Cardiac muscle cell (in vitro differentiated cells and primary cell): ENCODE measurements around the gene TRIM69. TPM values are rescaled to one million over a fixed set of nuclear protein-coding genes. Genes with fewer than 3 reads are reported as not detected.
"Not testable (repeated sequence)": the region's sequence is repeated elsewhere in the genome, so short reads cannot be mapped to it uniquely, and the experiment has no call there.

ENCODE experiments used
- DNase-seq, 2 donors: peaks; one replicate each; pipeline versions ENCODE4 v3.0.0 to v3.0.0-alpha.2; 2010 to 2017; ENCODE audit warnings: low read depth in 1 of 2, low spot score in 1 of 2
- H3K27ac ChIP-seq: fragments of 200-600 bp; sonication (generic); 2 replicates; pipeline ENCODE4 v1.5.1; 2016
- H3K27me3 ChIP-seq: fragments of 200-600 bp; sonication (generic); 2 replicates; pipeline ENCODE4 v1.6.0; 2016; ENCODE audit warnings: control low read depth
- H3K36me3 ChIP-seq: fragments of 200-600 bp; sonication (generic); 2 replicates; pipeline ENCODE4 v1.5.1; 2016; ENCODE audit warnings: control low read depth
- H3K4me1 ChIP-seq: fragments of 200-600 bp; sonication (generic); 2 replicates; pipeline ENCODE4 v1.8.1; 2017; ENCODE audit warnings: low read depth, mild to moderate bottlenecking, mixed run types
- H3K4me3 ChIP-seq: fragments of 200-600 bp; sonication (generic); 2 replicates; pipeline ENCODE4 v1.5.1; 2016; ENCODE audit warnings: mild to moderate bottlenecking
- H3K9me3 ChIP-seq: fragments of 200-600 bp; sonication (generic); 2 replicates; pipeline ENCODE4 v1.5.1; 2017; ENCODE audit warnings: low read depth, mild to moderate bottlenecking, control low read depth
- CTCF ChIP-seq: IDR thresholded peaks from 2 replicates; pipeline ENCODE4 v1.5.1; 2012; ENCODE audit warnings: low read depth, mild to moderate bottlenecking, low read length
- polyA plus RNA-seq: library from polyadenylated mRNA; unstranded; fragments of >200 nt; fragmentation: Nextera tagmentation; extraction: Ambion mirVana; gene quantifications from 2 replicates; pipeline ENCODE4 v1.2.1, GENCODE V29; 2016
- total RNA-seq: library from RNA; depleted of rRNA; stranded (reverse); fragments of >200 nt; gene quantifications from 2 replicates; pipeline ENCODE4 v1.2.3, GENCODE V29; 2016

TRIM69 gene
- total RNA-seq = 35.3 and 37.1 TPM in 2 replicates
- polyA plus RNA-seq = 20.3 and 31.2 TPM in 2 replicates

DNA sequence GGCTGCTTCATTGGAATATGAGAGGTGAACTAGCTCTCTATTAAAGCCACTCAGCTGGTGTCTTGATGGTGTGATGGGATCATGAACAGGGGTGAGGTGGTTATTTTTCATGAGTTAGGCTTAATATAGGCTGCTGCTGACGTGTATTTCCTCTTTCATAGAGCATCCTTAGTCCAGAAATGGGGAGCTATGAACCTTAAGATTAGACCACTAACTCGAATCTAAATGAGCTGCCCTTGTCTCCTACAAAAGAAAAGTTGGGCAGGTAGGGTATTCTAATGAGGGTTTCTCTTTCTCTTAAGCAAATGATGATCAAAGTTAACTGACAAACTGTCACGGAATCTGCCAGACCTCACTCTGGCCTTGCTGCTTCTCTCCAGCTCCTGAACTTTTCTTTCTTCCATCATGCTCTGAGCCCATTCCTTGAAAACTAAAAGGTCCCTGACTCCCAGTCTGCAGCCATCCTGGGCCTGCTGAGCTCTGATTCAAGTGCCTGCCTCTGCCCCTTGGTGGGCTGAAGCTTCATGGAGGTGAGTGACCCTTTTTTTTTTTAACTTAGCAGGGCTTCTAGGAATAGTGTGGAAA, at the start of gene TRIM69:
TSS of gene TRIM69 (plus strand) at position 348 of the 585 bp plus-strand sequence. CDS start at position 525, 177 bp downstream.
- no peaks in the 10 kb centered on the region for H3K9me3 ChIP-seq
- peak within 1 kb of the TSS; percentile 4 for H3K27ac ChIP-seq
- TF ChIP-seq CTCF = no peak

GRCh38 chr15:44689318-44689717, 47.0 kb upstream of the TRIM69 start:
- not testable (repeated sequence) for H3K4me1 ChIP-seq, H3K36me3 ChIP-seq, H3K27ac ChIP-seq, H3K4me3 ChIP-seq, H3K9me3 ChIP-seq, DNase-seq, H3K27me3 ChIP-seq

More for the DNA sequence above, at the start of gene TRIM69:
- H3K4me3 ChIP-seq = no peak within 1 kb of the TSS
- no peaks in the 10 kb centered on the region for H3K36me3 ChIP-seq
- no peak for DNase-seq
- no peaks in the 10 kb centered on the region for H3K4me1 ChIP-seq
- no peaks in the 10 kb centered on the region for H3K27me3 ChIP-seq

GRCh38 chr15:44690245-44690644, 46.1 kb upstream of the TRIM69 start:
- H3K4me1 ChIP-seq, H3K27ac ChIP-seq, H3K36me3 ChIP-seq, H3K4me3 ChIP-seq, H3K9me3 ChIP-seq, H3K27me3 ChIP-seq, DNase-seq: not testable (repeated sequence)

- H3K9me3 ChIP-seq = no peaks in the 10 kb centered on the region
- no peak for TF ChIP-seq CTCF
- DNase-seq = no peak
These were observed 43.7 kb upstream of the TRIM69 start for GRCh38 chr15:44692659-44693058.

GRCh38 chr15:44694416-44694815, 41.9 kb upstream of the TRIM69 start:
- DNase-seq = no peak
- TF ChIP-seq CTCF = no peak
- Histone ChIP-seq H3K4me1 (no peaks in the 10 kb centered on the region), H3K9me3 (no peaks in the 10 kb centered on the region), H3K27me3 (no peaks in the 10 kb centered on the region), H3K36me3 (no peaks in the 10 kb centered on the region), H3K27ac (no peak overlapping the region), H3K4me3 (no peak overlapping the region)

More at GRCh38 chr15:44692659-44693058, 43.7 kb upstream of the TRIM69 start:
- Histone ChIP-seq H3K27me3 (no peaks in the 10 kb centered on the region), H3K4me3 (no peak overlapping the region), H3K36me3 (no peaks in the 10 kb centered on the region), H3K27ac (no peak overlapping the region), H3K4me1 (no peaks in the 10 kb centered on the region)

- TF ChIP-seq CTCF = no peak
- H3K36me3 ChIP-seq = no peaks in the 10 kb centered on the region
- no peak overlapping the region for H3K4me3 ChIP-seq
- no peak for DNase-seq
- H3K9me3 ChIP-seq = no peaks in the 10 kb centered on the region
- no peaks in the 10 kb centered on the region for H3K27me3 ChIP-seq
- no peak overlapping the region for H3K27ac ChIP-seq
- H3K4me1 ChIP-seq = no peaks in the 10 kb centered on the region
These were observed 41.0 kb upstream of the TRIM69 start for GRCh38 chr15:44695294-44695693.
